Hypothalamus (tissue), 51 donors: Measurements from ENCODE around the gene SELENOV.

Experiments
- DNase-seq, 51 donors: peaks; one replicate each; lab custom pipeline; 2025; lab: John Stamatoyannopoulos, UW

Gene SELENOV

DNA sequence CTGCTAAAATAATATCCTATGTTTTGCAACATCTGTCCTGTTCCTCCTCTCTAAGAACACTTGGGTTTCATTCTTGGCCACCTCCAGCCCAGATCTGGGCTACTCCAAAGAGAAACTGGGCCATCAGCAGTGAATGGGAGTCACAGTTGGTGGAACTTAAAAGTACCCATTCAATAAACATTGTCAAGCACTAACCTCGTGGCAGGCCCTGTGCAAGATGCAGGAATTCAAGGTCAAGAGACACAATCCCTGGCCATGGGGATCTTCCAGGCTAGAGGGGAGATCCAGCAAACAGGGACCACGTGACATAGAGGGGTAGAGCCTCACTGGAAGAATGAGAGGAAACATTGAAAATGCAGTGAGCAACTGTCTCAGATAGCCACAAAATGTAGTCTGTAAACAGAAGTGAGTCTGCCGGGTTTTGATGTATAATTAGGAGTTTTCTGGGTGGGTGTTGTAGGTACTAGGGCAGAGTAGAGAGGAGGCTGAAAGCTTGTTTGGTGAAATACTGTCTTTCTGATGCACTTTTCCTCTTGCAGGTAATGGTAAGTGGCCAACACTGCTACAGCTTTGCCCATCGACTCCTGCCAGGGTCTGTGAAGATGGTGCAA lies 39.9 kb downstream of the SELENOV start:
- DNase-seq: no peak

DNA sequence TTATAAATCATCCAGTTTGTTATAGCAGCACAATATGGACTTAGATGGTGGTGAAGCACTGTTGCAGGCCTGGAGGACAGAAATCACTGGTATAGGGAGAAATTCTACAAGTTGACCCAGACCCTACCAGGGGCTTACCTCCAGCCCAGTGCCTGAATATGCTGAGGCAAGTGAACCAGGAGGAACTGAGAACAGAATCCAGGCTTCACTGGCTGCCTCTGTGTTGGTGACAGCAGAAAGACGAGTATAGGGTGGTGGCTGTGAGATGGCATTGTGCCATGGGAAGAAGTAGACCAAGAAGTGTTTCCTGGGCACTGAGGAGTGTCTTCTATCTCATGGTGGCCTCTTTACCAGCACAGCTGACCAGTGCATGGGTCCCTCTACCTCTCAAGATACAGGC lies 40.9 kb downstream of the SELENOV start:
- DNase-seq: peak in 1 of 51 donors; percentile 4

DNA sequence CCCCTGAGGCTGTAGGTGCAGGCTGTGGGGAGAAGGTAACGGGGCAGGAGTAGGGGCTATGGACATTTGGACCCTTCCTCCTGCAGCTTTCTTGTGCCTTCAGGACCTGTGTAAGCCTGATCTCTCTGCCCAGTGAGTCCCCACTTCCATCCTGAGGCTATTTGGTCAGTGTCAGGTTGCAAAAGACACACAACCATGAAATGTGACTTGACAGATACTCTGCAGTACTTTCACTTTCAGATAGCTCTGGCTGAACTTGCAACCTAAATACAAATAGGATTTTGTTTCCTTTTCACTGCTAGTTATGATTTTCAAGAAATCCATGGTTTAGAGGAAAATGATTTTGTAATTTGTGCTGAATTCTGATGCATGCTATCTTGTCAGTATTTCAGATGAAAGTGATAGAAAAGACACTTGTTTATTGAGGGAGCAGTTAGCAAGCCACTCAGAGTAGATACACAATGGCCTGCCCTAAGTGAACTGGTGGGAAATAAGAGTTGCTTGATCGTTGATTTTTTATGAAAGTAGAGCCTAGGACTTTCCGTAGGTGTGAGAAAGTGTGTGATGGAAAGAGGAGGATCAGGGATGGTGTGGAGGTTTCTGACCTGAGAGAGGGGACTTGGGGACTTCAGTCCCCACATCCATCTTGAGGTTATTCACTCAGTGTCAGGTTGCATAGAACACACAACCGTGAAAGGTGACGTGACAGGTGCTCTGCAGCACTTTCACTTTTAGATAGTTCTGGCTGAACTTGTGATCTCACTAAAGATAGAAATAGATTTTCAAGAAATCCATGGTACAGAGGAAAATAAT lies 43.1 kb downstream of the SELENOV start:
- no peak for DNase-seq

DNA sequence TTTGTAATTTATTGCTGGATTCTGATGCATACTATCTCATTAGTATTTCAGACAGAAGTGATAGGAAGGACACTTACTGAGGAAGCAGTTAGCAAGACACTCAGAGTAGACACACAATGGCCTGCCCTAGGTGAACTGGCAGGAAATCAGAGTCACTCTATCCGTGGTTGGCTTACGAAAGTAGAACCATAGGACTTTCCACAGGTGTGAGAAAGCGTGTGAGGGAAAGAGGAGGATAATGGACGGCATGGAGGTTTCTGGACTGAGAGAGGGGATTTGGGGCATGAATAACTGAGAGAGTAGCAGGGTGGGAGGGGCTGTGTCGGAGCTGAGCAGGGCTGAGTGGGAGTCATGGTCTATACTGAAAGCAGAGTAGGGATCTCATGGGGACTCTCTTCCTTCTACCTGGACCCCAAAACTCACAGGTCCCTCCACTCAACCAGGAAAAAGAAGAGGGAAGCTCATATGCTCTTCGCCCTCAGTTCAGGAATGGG lies 43.7 kb downstream of the SELENOV start:
- no peak for DNase-seq

DNA sequence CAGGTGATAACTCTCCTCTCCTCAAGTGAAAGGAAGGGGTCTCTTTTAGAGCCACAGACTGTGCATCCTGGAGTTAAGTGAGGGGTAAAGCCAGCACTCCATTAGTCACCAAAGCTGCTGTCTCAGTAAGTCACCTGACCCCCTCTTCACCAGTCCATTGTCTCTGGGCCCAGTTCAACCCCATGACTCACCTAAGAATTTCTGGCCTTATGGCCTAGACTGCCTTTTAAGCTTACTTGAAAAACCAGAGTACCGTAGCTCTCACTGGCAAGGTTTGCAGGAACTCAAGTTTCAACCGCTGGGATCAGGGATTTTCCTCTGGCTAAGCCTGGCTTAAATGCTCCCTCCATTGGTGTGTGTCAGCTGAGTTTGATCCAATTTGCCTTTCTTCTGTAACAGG lies 48.5 kb downstream of the SELENOV start:
- no peak for DNase-seq

DNA sequence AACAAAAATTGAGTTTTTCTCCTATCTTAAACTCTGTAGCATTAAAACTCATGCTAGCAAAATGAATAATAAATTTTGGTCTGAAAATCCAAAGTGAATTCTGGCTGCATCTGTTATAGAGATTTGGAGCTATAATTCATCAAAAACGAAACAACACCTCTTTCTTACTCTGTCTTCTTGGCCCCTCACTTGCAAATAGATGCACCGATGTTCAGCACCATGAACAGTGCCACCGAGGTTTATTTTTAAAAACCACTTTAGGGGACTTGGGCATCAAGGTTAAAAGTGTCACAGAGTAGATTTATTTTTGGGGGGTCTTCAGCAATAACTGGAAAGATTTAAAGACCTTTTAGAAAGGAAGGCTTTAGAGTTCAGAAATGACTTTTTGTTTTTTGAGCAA lies 51.1 kb downstream of the SELENOV start:
- DNase-seq: no peak

DNA sequence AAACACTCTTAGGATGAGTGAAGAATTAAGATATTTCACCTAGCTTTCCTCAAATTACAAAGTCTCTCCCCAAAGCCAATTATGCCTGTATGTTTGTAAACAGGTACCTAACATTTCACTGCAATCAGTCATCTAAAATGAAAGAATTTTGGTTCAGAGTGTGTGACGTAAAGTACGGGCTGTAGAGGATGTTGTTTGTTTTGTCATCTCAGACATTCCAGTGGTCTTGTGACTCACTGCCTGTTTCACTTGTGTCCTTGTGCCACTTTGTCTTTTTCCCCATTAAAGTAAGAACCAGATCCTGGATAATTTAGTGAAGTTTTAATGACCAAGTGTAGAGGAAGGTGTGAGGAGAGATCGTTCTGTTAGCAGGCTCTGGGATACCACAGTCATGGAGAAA lies 53.7 kb downstream of the SELENOV start:
- DNase-seq: no peak
